HG03342 (cell line): ENCODE data around the gene NIT1.

Experiments
- ATAC-seq: cut with Tn5 transposase; IDR thresholded peaks from one replicate; pipeline ENCODE4 v1.9.1; 2021; ENCODE audit warnings: mild to moderate bottlenecking, moderate library complexity; ENCODE audit not compliant: unreplicated experiment

NIT1 gene

GRCh38 chr1:161145832-161146231 lies 27.9 kb downstream of the NIT1 start:
- ATAC-seq = no peak

- ATAC-seq = peak; percentile 5
These were observed 35.3 kb downstream of the NIT1 start for GRCh38 chr1:161153176-161153575.

- ATAC-seq = peak; percentile 86
These were observed 35.9 kb downstream of the NIT1 start, which contains the start of gene UFC1 for GRCh38 chr1:161153682-161154337. Gene UFC1 (plus strand): TSS chr1:161153978. CDS start chr1:161153998, 20 bp downstream.

- no peak for ATAC-seq
These were observed 40.0 kb downstream of the NIT1 start for GRCh38 chr1:161157867-161158266.

GRCh38 chr1:161158316-161159010 lies 40.6 kb downstream of the NIT1 start:
- no peak for ATAC-seq

- peak; percentile 75 for ATAC-seq
These were observed 41.4 kb downstream of the NIT1 start, which contains the start of gene USP21 for GRCh38 chr1:161159087-161159912. Gene USP21 (plus strand): TSS chr1:161159500. CDS start chr1:161160641, 1,141 bp downstream.

GRCh38 chr1:161159913-161160243 lies 42.0 kb downstream of the NIT1 start:
- ATAC-seq = no peak

- no peak for ATAC-seq
These were observed 42.8 kb downstream of the NIT1 start for GRCh38 chr1:161160671-161161145.

GRCh38 chr1:161161652-161162051 lies 43.7 kb downstream of the NIT1 start:
- no peak for ATAC-seq

- no peak for ATAC-seq
These were observed 44.1 kb downstream of the NIT1 start for GRCh38 chr1:161162052-161162451.

- no peak for ATAC-seq
These were observed 44.9 kb downstream of the NIT1 start for GRCh38 chr1:161162806-161163205.

GRCh38 chr1:161163793-161164192 lies 45.9 kb downstream of the NIT1 start:
- no peak for ATAC-seq

GRCh38 chr1:161164901-161165610 lies 47.2 kb downstream of the NIT1 start:
- ATAC-seq = no peak

GRCh38 chr1:161165742-161166668 lies 48.1 kb downstream of the NIT1 start, which contains the start of gene PPOX:
Gene PPOX (plus strand): TSS chr1:161166426. CDS start chr1:161166848, 422 bp downstream.
- peak; percentile 91 for ATAC-seq

- ATAC-seq = no peak
These were observed 49.0 kb downstream of the NIT1 start for GRCh38 chr1:161166669-161167548.

GRCh38 chr1:161168906-161169305 lies 51.0 kb downstream of the NIT1 start:
- no peak for ATAC-seq
